Measurements from ENCODE around the gene SERINC3. TPM values are rescaled to one million over a fixed set of nuclear protein-coding genes. Genes with fewer than 3 reads are reported as not detected.

Gene SERINC3
- polyA plus RNA-seq, 1 donor: 54.0 TPM

DNA sequence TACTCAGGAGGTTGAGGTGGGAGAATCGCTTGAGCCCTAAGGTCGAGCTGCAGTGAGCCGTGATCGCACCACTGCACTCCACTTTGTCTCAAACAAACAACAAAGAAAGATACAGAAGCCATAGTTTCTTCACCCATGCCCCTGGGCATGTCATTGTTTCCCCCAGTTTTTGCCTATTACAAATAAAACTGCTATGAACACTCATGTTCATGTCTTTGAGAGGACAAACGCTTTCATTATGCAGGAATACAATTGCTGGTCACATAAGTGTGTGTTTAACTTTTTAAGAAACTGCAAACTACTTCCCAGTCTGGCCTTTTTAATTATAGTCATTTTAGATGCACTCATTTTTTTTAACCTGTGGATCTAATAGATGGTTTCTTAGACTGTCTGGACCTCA, 58.4 kb downstream of the SERINC3 start:
- DNase-seq: no peak

- DNase-seq: no peak
Observed at GRCh38 chr20:44461803-44462174, 60.1 kb downstream of the SERINC3 start.

DNA sequence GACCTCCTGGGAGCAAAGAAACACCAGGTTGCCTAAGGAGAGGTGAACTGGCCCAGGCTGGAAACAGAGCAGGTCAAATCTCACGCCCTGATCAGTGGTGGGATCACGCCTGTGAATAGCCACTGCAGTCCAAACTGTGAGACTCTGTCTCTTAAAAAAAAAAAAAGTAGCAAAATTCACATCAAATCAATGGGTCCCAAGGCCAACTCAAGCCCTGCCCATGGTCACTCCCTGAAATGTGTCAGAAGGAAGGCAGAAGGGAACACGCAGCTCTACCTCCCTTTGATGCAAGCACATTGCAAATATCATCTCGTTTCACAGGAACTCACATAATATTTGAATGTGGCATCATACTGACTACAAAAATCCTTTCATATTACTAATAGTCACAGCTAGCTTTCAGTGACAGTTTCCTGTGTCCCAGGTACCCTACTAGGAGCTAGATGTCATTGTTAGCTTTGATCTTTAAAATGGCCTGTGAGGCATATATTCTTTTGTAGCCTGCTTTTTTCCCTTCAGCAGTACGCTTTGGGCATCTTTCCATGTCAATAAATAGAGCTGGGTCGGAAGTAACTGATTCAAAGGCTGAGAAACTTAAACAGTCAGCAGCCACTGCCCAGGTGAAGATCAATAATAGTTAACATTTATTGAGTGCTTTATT, 60.6 kb downstream of the SERINC3 start:
- DNase-seq: no peak

GRCh38 chr20:44460795-44461141, 61.1 kb downstream of the SERINC3 start:
- no peak for DNase-seq

DNA sequence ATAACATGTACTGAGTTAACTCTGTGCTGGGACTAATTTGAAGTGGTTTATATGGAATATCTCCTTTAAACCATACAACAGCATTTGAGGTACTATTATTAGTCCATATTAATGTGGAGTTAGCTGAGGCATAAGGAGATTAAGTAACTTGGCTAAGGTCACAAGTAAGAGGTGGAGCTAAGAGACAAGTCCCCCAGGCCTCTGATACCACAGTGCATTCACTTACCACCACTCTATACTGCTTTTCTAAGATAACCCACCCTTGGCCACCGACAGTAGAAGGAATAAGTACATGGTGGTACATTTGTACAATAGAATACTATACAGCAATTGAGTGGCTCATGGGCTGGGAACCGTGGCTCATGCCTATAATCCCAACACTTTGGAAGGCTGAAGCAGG, 62.6 kb downstream of the SERINC3 start:
- no peak for DNase-seq

DNA sequence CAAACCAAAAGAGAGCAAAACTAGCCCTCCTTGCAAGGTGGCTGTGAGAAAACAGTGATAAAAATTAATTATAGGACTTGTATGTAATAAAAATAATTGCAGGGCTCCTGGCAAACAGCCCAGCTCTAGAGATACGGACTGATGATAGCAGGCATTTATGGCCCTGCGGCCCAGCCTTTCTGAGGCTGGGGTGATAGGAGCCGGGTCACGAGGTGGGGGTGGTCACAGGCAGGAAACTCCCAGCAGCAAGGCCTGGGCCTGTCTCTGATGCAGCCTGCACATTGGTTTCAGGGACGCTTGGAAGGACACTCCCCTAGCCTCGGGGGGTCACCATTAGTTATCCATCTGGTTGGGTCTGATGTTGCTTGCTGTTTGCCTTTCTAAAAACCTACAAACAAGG, 64.9 kb downstream of the SERINC3 start:
- DNase-seq: no peak

DNA sequence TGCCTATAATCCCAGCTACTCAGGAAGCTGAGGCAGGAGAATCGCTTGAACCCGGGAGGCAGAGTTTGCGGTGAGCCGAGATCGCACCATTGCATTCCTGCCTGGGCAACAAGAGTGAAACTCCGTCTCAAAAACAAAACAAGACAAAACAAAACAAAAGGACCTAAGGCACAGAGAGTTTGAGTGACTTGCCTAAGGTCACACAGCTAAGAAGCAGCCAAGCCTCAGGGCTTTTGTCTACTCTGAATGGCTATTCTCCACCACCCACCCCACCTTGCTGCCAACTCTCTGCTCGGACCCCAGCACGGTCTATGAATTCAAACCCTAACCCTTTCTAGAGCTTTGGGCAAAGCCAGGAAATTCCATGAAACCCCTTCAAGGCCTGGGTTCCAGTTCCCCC, 65.3 kb downstream of the SERINC3 start:
- DNase-seq: no peak

GRCh38 chr20:44455126-44455525, 66.7 kb downstream of the SERINC3 start:
- DNase-seq: no peak

DNA sequence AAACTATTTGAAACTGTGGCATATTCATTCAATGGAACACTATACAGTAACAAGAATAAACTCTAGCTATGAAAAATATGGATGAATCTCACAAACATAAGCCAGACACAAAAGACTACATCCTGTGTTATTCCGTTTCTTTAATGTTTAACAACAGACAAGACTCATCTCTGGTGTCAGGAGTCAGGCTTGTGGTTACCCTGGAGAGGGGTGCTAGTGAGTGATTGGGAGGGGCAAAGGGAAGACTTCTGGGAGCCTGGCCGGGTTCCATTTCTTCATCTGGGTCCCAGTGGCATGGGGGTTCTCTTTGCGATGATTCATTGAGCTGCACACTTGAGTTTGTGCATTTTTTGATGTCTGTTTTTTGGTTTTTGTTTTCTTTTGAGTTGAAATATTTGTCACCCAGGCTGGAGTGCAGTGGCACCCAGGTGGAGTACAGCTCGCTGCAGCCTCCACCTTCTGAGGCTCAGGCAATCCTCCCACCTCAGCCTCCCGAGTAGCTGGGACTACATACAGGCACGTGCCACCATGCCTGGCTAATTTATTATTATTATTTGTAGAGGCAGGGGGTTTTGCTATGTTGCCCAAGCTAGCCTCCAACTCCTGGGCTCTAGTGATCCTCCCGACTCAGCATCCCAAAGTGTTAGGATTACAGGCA, 67.4 kb downstream of the SERINC3 start:
- no peak for DNase-seq

DNA sequence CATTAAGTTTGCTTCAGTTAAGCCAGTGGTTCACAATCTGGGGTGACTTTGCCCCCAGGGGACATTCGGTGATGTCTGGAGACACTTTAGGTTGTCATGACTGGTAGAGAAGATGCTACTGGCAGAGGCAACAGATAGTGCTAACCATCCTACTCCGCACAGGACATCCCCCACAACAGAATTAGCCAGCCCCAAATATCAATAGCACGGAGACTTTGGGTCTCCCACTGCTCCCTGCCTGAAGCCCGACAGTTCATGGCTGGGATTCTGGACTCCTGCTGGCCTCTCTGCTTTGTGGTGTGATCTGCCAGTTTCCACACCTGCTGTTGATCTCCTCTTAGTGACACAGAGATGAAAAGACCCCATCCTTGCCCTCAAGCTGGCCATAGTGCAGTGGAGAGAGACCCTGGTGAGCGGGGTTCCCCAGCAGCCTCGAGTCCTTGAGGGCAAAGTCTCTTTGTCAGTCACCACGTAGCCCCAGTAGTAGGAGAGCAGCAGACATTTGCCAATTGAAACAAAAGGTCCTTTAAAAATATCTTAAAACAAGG, 70.9 kb downstream of the SERINC3 start:
- DNase-seq: no peak

DNA sequence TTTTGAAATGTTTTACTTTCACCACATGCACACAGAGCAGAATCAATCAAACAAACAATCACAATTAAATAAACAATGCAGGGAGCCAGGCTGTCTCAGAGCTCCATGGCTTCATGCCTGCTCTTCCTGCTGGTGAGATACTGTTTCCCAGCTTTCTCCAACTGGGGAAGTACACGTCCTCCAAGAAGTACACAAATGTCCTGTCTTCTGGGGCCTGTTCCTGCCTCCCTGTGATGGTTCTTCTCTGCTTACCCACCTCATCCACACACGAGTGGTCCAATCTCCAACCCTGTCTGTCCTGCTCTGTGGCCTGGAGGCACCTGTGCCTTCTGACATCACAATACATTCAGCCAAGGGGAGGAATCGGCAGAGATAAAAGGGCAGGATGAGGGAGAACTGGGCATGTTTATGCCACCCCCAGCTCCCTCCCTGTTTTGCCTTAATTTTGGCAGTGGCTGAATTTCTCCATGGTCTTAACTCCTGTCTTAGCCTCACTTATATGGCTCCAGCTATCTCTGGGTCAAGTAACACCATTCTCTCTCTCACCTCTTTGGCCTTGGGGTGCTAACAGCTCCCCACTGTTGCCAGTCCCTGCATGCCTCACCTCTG, 71.5 kb downstream of the SERINC3 start:
- DNase-seq: no peak

GRCh38 chr20:44449864-44450263, 72.0 kb downstream of the SERINC3 start:
- no peak for DNase-seq

- no peak for DNase-seq
Observed at GRCh38 chr20:44448753-44449546, 72.9 kb downstream of the SERINC3 start.

GRCh38 chr20:44447827-44448419, 73.9 kb downstream of the SERINC3 start:
- DNase-seq: no peak

Other genes starting within 250 kb of the SERINC3 start
- gene FITM2, start 210.9 kb downstream of the SERINC3 start, polyA plus RNA-seq (ENCODE audit: insufficient read length): 7.2 TPM
- not detected for gene R3HDML, start 185.0 kb downstream of the SERINC3 start, polyA plus RNA-seq (ENCODE audit: insufficient read length)
- gene HNF4A, start 166.4 kb downstream of the SERINC3 start, polyA plus RNA-seq (ENCODE audit: insufficient read length): 0.04 TPM
- 5.0 TPM for gene TTPAL, start 46.2 kb downstream of the SERINC3 start, polyA plus RNA-seq (ENCODE audit: insufficient read length)
- 57.2 TPM for gene PKIG, start 60.5 kb upstream of the SERINC3 start, polyA plus RNA-seq (ENCODE audit: insufficient read length)
- gene ADA, start 129.6 kb upstream of the SERINC3 start, polyA plus RNA-seq (ENCODE audit: insufficient read length): 6.0 TPM
- 0.15 TPM for gene CCN5, start 193.3 kb upstream of the SERINC3 start, polyA plus RNA-seq (ENCODE audit: insufficient read length)
- gene KCNK15, start 223.8 kb upstream of the SERINC3 start, polyA plus RNA-seq (ENCODE audit: insufficient read length): 0.40 TPM